ENCODE data around the gene SPECC1.

The SPECC1 gene

GRCh38 chr17:20254541-20254940 lies 245.4 kb downstream of the SPECC1 start:
- Mint-ChIP-seq H3K36me3 (ENCODE audit: low read depth) (peaks cover 45% of the 10 kb centered on the region), H3K9me3 (peaks cover 12% of the 10 kb centered on the region), H3K4me1 (peaks cover 25% of the 10 kb centered on the region), H3K27me3 (ENCODE audit: low read depth) (no peaks in the 10 kb centered on the region), H3K27ac (peak overlapping the region in 1 of 3 experiments; percentile 83), H3K4me3 (no peak overlapping the region)
- TF ChIP-seq, protein P1, sequence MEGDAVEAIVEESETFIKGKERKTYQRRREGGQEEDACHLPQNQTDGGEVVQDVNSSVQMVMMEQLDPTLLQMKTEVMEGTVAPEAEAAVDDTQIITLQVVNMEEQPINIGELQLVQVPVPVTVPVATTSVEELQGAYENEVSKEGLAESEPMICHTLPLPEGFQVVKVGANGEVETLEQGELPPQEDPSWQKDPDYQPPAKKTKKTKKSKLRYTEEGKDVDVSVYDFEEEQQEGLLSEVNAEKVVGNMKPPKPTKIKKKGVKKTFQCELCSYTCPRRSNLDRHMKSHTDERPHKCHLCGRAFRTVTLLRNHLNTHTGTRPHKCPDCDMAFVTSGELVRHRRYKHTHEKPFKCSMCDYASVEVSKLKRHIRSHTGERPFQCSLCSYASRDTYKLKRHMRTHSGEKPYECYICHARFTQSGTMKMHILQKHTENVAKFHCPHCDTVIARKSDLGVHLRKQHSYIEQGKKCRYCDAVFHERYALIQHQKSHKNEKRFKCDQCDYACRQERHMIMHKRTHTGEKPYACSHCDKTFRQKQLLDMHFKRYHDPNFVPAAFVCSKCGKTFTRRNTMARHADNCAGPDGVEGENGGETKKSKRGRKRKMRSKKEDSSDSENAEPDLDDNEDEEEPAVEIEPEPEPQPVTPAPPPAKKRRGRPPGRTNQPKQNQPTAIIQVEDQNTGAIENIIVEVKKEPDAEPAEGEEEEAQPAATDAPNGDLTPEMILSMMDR (IDR thresholded peaks at IDR 0.05; ENCODE audit: unreplicated experiment in 3 of 3): no peak

DNA sequence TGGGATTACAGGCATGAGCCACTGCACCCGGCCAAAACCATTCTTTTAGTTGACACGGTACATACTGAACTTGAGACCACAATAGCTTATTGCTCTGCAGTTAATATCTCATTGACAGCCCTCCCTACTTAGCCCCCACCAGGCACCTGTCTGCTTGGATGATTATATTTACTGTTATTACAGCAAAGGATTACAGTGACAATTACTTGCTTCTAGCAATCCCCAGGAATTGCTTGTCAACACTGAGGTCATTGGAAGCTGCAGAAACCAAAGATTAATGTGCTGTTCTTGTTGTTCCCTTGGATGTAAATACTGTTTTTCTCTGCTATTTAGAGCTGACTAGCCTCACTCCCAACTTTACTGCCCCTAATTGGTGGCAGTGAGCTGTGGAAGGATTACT lies 247.0 kb downstream of the SPECC1 start:
- H3K4me1 Mint-ChIP-seq: peaks cover 35% of the 10 kb centered on the region
- H3K27ac Mint-ChIP-seq: peak overlapping the region; percentile 27 to 48 (median 37)
- TF ChIP-seq, protein P1 (IDR thresholded peaks at IDR 0.05; ENCODE audit: unreplicated experiment in 3 of 3): no peak
- H3K4me3 Mint-ChIP-seq: no peak overlapping the region
- peaks cover 8% of the 10 kb centered on the region for H3K9me3 Mint-ChIP-seq
- peaks cover 54% of the 10 kb centered on the region for H3K36me3 Mint-ChIP-seq (ENCODE audit: low read depth)
- H3K27me3 Mint-ChIP-seq (ENCODE audit: low read depth): no peaks in the 10 kb centered on the region

DNA sequence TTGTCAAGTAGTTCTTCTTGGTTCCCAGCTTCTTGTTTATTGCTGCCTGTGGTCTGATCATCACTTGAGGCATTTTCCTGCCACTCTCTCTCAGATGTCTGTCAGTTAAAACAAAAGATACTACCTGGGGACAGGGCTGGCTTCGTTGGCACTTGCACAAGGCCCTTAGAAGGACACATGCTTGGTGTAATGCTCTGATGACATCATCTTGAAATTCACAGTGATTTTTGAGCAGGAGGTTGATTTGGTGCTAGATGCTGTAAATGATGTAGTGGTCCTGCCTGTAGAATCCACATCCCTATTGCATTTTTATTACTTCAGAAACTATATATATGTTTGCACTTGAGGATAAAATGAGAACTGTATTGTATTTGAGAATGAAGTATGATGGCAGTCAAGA lies 247.8 kb downstream of the SPECC1 start:
- Mint-ChIP-seq H3K27ac (peak overlapping the region in 1 of 3 experiments; percentile 48), H3K27me3 (ENCODE audit: low read depth) (no peaks in the 10 kb centered on the region), H3K4me3 (no peak overlapping the region), H3K9me3 (peaks cover 8% of the 10 kb centered on the region), H3K36me3 (ENCODE audit: low read depth) (peaks cover 58% of the 10 kb centered on the region), H3K4me1 (peaks cover 39% of the 10 kb centered on the region)
- TF ChIP-seq, protein P1 (IDR thresholded peaks at IDR 0.05; ENCODE audit: unreplicated experiment in 3 of 3): no peak

DNA sequence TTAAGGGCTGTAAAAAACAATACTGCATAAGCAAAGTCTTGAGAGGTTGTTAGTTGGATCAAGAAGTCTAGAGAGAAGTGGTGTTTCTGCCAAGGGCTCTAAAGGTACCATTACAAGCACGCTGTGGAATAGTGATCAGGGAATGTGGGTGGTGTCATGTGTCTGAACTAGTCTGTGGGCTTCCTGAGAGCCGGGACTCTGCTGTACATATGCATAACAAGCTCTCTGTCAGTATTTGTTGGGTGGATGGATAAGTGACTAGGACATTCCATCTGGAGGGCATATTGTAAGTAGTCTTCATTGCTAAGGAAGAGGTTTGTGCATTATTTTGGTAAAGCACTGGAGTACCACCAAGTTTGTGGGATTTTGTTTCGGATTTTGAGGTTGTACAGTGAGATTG lies 248.6 kb downstream of the SPECC1 start:
- Mint-ChIP-seq H3K9me3 (peaks cover 8% of the 10 kb centered on the region), H3K36me3 (ENCODE audit: low read depth) (peaks cover 57% of the 10 kb centered on the region), H3K4me1 (peaks cover 47% of the 10 kb centered on the region), H3K27me3 (ENCODE audit: low read depth) (no peaks in the 10 kb centered on the region), H3K27ac (no peak overlapping the region), H3K4me3 (no peak overlapping the region)
- TF ChIP-seq, protein P1 (IDR thresholded peaks at IDR 0.05; ENCODE audit: unreplicated experiment in 3 of 3): no peak

DNA sequence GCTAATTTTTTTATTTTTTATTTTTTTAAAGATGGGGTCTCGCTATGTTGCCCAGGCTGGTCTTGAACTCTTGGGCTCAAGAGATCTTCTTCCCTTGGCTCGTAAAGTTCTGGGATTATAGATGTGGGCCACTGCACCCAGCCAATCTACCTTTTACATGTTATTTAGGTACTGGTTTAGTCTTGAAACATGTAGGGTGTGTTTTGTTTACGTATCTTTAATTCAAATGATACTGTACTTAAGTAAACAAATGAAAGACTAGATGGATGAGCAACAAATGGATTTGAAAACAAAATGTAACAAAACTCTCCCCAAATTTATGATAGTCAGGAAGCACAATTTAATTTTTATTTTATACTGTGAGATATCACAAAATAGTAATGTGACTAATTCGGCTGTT lies 250.5 kb downstream of the SPECC1 start:
- Mint-ChIP-seq H3K4me3 (no peak overlapping the region), H3K36me3 (ENCODE audit: low read depth) (peaks cover 51% of the 10 kb centered on the region), H3K27me3 (ENCODE audit: low read depth) (no peaks in the 10 kb centered on the region), H3K9me3 (peaks cover 8% of the 10 kb centered on the region), H3K4me1 (peaks cover 44% of the 10 kb centered on the region), H3K27ac (no peak overlapping the region)
- TF ChIP-seq, protein P1 (IDR thresholded peaks at IDR 0.05; ENCODE audit: unreplicated experiment in 3 of 3): no peak

DNA sequence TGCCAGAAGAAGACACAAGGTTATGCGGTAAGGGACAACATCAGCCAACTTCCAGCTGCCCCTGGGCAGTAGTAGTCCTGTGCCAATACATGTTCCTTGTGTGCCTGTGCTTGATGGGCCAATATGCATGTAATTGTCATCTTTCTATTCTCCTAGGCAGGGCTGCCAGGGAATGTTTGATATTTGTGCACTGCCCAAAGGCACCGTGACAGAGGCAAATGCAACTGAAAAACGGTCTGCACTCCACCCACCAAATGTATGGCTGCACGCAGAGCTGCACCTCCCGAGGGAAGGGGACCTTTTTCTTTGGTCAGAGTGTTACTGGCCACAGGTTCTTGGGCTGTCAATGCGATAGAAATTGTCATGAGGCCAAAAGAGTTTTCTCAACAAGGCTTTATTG lies 251.1 kb downstream of the SPECC1 start:
- Mint-ChIP-seq H3K36me3 (ENCODE audit: low read depth) (peaks cover 47% of the 10 kb centered on the region), H3K9me3 (peaks cover 10% of the 10 kb centered on the region), H3K27ac (peak overlapping the region in 1 of 3 experiments; percentile 11), H3K4me3 (no peak overlapping the region), H3K4me1 (peaks cover 45% of the 10 kb centered on the region), H3K27me3 (ENCODE audit: low read depth) (no peaks in the 10 kb centered on the region)
- TF ChIP-seq, protein P1 (IDR thresholded peaks at IDR 0.05; ENCODE audit: unreplicated experiment in 3 of 3): no peak
